Lower lobe of right lung (tissue), 2 donors: ENCODE measurements around the gene WDR73. TPM values are rescaled to one million over a fixed set of nuclear protein-coding genes. Genes with fewer than 3 reads are reported as not detected.
"Not testable (repeated sequence)": the region's sequence is repeated elsewhere in the genome, so short reads cannot be mapped to it uniquely, and the experiment has no call there.

Experiments
- ATAC-seq, 2 donors: fragments of 200-7000 bp; cut with Tn5 transposase; one replicate each; pipeline ENCODE4 v1.9.1; 2020 to 2022; ENCODE audit warnings: mild to moderate bottlenecking in 2 of 2, moderate library complexity in 2 of 2
- DNase-seq: peaks from one replicate; pipeline ENCODE4 v3.0.0-alpha.2; 2020
- H3K27ac ChIP-seq: fragments of 200-600 bp; one replicate; pipeline ENCODE4 v1.8.0; 2022
- H3K27me3 ChIP-seq: fragments of 200-600 bp; one replicate; pipeline ENCODE4 v1.8.0; 2022; ENCODE audit warnings: low read depth
- H3K36me3 ChIP-seq: fragments of 200-600 bp; one replicate; pipeline ENCODE4 v1.8.0; 2022; ENCODE audit warnings: mild to moderate bottlenecking
- H3K4me1 ChIP-seq: fragments of 200-600 bp; one replicate; pipeline ENCODE4 v1.8.0; 2022
- H3K4me3 ChIP-seq: fragments of 200-600 bp; one replicate; pipeline ENCODE4 v1.8.0; 2022; ENCODE audit warnings: mild to moderate bottlenecking
- H3K9me3 ChIP-seq: fragments of 200-600 bp; one replicate; pipeline ENCODE4 v1.8.0; 2022
- CTCF ChIP-seq: fragments of 200-600 bp; IDR thresholded peaks from one replicate; pipeline ENCODE4 v1.8.0; 2022; ENCODE audit warnings: antibody characterized with exemption, mild to moderate bottlenecking
- intact Hi-C: fragments of 100-400 bp; cut with DNase I; formaldehyde crosslinking; loops from one replicate; pipeline ENCODE4 v1.11.0; 2022
- total RNA-seq: library from RNA; stranded (reverse); fragmentation: NEBNext Ultra II Directional; extraction: Animal tissue kit (Norgen Biotek cat#: 25700); gene quantifications from one replicate; pipeline ENCODE4 v1.2.1, GENCODE V29; 2021
- donor health status: DM: no; HTN: yes; CAD: no; lungs with severe emphysema.

Gene WDR73
- total RNA-seq, 1 donor from 2014 or later: 29.9 TPM

- Histone ChIP-seq H3K4me1 (peaks cover 25% of the 10 kb centered on the region), H3K36me3 (no peaks in the 10 kb centered on the region), H3K27ac (no peak overlapping the region), H3K9me3 (no peaks in the 10 kb centered on the region), H3K27me3 (no peaks in the 10 kb centered on the region), H3K4me3 (no peak overlapping the region)
- DNase-seq: no peak
- intact Hi-C loops: no loop called here
- TF ChIP-seq CTCF: no peak
- peak in 1 of 2 donors; percentile 32 for ATAC-seq
Observed at GRCh38 chr15:84697236-84697990, 43.3 kb upstream of the WDR73 start.

DNA sequence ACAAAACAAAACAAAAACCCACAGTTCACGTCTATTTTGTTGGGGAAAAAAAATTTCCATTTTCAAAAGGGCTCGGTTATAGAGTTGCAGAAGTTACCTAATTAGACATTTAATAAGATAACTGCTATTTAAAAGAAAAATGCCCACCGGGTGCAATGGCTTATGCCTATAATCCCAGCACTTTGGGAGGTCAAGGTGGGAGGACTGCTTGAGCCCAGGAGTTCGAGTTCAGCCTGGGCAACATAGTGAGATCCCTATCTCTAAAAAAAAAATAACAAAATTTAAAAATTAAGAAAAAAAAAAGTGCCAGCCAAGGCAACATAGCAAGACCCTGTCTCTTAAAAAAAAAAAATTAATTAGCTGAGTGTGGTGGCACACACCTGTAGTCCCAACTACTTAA, 42.7 kb upstream of the WDR73 start:
- H3K36me3 ChIP-seq: no peaks in the 10 kb centered on the region
- H3K27me3 ChIP-seq: no peaks in the 10 kb centered on the region
- intact Hi-C loops: no loop called here
- H3K4me1 ChIP-seq: peaks cover 20% of the 10 kb centered on the region
- ATAC-seq (no peak), DNase-seq (no peak)
- no peaks in the 10 kb centered on the region for H3K9me3 ChIP-seq
- TF ChIP-seq CTCF: no peak
- no peak overlapping the region for H3K27ac ChIP-seq
- no peak overlapping the region for H3K4me3 ChIP-seq

- H3K4me1 ChIP-seq: no peaks in the 10 kb centered on the region
- DNase-seq (no peak), ATAC-seq (no peak)
- H3K9me3 ChIP-seq: no peaks in the 10 kb centered on the region
- no peak for TF ChIP-seq CTCF
- peaks cover 40% of the 10 kb centered on the region for H3K36me3 ChIP-seq
- no peak overlapping the region for H3K4me3 ChIP-seq
- no peak overlapping the region for H3K27ac ChIP-seq
- no peaks in the 10 kb centered on the region for H3K27me3 ChIP-seq
- intact Hi-C loops: no loop called here
Observed at GRCh38 chr15:84690342-84690741, 36.3 kb upstream of the WDR73 start.

DNA sequence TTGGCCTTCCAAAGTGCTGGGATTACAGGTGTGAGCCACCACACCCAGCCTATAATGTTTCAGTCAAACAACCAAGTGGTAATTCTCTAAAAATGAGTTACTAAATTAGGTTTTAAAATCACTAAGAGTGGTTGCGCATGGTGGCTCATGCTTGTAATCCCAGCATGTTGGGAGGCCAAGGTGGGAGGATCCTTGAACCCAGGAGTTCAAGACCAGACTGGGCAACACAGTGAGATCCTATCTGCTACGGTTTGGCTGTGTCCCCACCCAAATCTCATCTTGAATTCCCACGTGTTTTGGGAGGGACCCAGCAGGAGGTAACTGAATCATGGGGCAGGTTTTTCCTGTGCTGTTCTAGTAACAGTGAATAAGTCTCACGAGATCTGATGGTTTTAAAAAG, 35.8 kb upstream of the WDR73 start:
- intact Hi-C loops: no loop called here
- no peak for DNase-seq
- Histone ChIP-seq H3K36me3 (peaks cover 44% of the 10 kb centered on the region), H3K9me3 (no peaks in the 10 kb centered on the region), H3K27ac (no peak overlapping the region), H3K27me3 (no peaks in the 10 kb centered on the region), H3K4me1 (no peaks in the 10 kb centered on the region), H3K4me3 (no peak overlapping the region)
- TF ChIP-seq CTCF: no peak
- no peak for ATAC-seq

DNA sequence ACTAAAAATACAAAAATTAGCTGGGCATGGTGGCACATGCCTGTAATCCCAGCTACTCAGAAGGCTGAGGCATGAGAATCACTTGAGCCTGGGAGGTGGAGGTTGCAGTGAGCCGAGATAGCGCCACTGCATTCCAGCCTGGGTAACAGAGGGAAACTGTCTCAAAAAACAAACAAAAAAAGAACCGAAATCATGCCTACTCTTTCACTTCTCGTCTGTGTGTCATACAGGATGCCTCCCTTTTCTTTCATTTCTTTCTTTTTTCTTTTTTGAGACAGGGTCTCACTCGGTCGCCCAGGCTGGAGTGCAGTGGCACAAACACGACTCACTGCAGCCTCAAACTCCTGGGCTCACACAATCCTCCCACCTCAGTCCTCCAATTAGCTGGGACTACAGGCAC, 32.4 kb upstream of the WDR73 start:
- ATAC-seq, H3K4me1 ChIP-seq, H3K4me3 ChIP-seq, intact Hi-C loops, H3K9me3 ChIP-seq, H3K27ac ChIP-seq, DNase-seq, H3K27me3 ChIP-seq: not testable (repeated sequence)
- peaks cover 65% of the 10 kb centered on the region for H3K36me3 ChIP-seq

DNA sequence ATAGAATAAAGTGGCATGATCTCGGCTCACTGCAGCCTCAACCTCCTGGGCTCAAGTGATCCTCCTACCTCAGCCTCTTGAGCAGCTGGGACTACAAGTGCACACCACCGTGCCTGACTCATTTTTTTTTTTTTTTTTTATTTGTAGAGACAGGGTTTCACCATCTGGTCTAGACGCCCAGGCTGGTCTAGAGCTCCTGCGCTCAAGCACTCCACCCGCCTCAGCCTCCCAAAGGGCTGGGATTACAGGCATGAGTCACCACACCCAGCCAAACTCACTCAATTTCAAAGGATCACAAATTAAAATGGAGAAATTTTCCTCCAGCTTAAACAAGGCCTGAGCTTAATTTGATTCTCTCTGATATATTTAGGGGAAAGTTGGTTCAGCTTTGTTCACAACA, 31.2 kb upstream of the WDR73 start:
- H3K27ac ChIP-seq: no peak overlapping the region
- TF ChIP-seq CTCF: no peak
- H3K27me3 ChIP-seq: no peaks in the 10 kb centered on the region
- no peak overlapping the region for H3K4me3 ChIP-seq
- ATAC-seq: peak; percentile 48 to 59
- intact Hi-C loops: no loop called here
- H3K36me3 ChIP-seq: peaks cover 63% of the 10 kb centered on the region
- H3K9me3 ChIP-seq: no peaks in the 10 kb centered on the region
- H3K4me1 ChIP-seq: peaks cover 5% of the 10 kb centered on the region
- DNase-seq: peak; percentile 62
